Measurements from ENCODE around the gene RNASE4. TPM values are rescaled to one million over a fixed set of nuclear protein-coding genes. Genes with fewer than 3 reads are reported as not detected.
"Not testable (repeated sequence)": the region's sequence is repeated elsewhere in the genome, so short reads cannot be mapped to it uniquely, and the experiment has no call there.

The RNASE4 gene
- polyA plus RNA-seq (2013): 3.6 TPM

DNA sequence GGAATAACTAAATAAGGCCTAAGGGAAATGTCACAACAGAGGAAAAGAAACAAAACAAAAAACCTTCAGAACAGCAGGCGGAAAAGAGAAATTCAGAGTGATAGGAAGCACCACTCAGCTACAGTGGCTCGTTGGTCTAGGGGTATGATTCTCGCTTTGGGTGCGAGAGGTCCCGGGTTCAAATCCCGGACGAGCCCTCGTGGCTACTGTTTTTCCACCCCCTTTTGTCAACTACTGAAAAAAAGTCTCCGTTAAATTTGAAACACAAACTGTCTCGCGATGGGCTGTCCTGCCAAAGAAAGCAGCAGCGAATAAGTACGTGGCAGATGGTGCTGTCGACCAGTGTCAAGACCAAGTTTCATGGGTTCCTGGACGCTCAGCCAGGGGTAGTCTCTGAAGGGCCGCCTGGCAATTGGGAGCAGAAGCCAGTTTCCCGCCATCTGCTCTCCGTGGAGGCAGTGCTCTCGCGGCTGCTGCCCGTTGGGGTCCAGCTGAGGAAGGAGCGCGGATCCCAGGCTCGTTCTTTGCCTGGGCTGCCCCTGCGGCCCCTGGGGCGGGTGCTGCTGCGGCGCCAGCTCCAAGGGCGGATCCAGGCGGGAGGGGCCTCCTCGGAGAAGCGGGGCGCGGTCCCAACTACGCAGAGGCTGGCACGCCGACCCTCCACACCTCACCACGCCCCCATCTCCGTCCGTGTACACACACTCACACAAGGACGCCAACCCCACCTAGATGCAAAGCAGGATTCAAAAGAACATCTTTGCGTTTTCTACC is at the start of gene RNASE4:
Gene RNASE4, plus strand, starts transcription at position 670 of the 771 bp plus-strand sequence. CDS start 14,812 bp downstream, outside the sequence.
- no peaks in the 10 kb centered on the region for H3K27me3 ChIP-seq (replicated peaks in 2 of 5; ENCODE audit: control insufficient read depth in 4 of 5, insufficient read depth in 5 of 5, low read length in 4 of 5)
- H3K36me3 ChIP-seq (ENCODE audit: control insufficient read depth in 4 of 4, insufficient read depth in 4 of 4, low read length in 3 of 4): no peaks in the 10 kb centered on the region
- CTCF ChIA-PET: interaction anchor here (1.0 to 9.0 kb wide), 12 partner anchors 11 to 358 kb away, joined by 3 to 73 read pairs (median 4); no protein-coding TSS in a partner anchor
- peak within 1 kb of the TSS; percentile 74 to 99 (median 89) for H3K4me3 ChIP-seq (ENCODE audit: control insufficient read depth in 1 of 7, extremely low read depth in 1 of 7, insufficient read depth in 4 of 7, low read depth in 2 of 7, low read length in 6 of 7)
- H3K9me3 ChIP-seq (ENCODE audit: control extremely low read depth in 1 of 5, control insufficient read depth in 4 of 5, insufficient read depth in 2 of 5, low read depth in 1 of 5, low read length in 4 of 5): no peaks in the 10 kb centered on the region
- DNase-seq: peak; percentile 79 to 88 (median 83)
- peak within 1 kb of the TSS in 1 of 2 experiments; percentile 84 for H3K27ac ChIP-seq (ENCODE audit: insufficient read depth in 1 of 2, low read depth in 1 of 2, low read length in 2 of 2, poor library complexity in 1 of 2, severe bottlenecking in 2 of 2)
- POLR2A ChIA-PET: no interaction called here
- 0% methylated on average over 39 of the region's 42 CpGs for WGBS (ENCODE audit: insufficient coverage)
- H3K4me1 ChIP-seq (ENCODE audit: control extremely low read depth in 1 of 4, control insufficient read depth in 4 of 4, insufficient read depth in 4 of 4, low read length in 3 of 4): peaks cover 24 to 50% (median 41%) of the 10 kb centered on the region in 4 experiments

- WGBS (ENCODE audit: insufficient coverage): 94% methylated on average over 2 of the region's 2 CpGs
- no peaks in the 10 kb centered on the region for H3K9me3 ChIP-seq (ENCODE audit: control extremely low read depth in 1 of 5, control insufficient read depth in 4 of 5, insufficient read depth in 2 of 5, low read depth in 1 of 5, low read length in 4 of 5)
- no peak within 1 kb of the TSS for H3K27ac ChIP-seq (ENCODE audit: insufficient read depth in 1 of 2, low read depth in 1 of 2, low read length in 2 of 2, poor library complexity in 1 of 2, severe bottlenecking in 2 of 2)
- no peaks in the 10 kb centered on the region for H3K4me1 ChIP-seq (ENCODE audit: control extremely low read depth in 1 of 4, control insufficient read depth in 4 of 4, insufficient read depth in 4 of 4, low read length in 3 of 4)
- no peak for DNase-seq
- no peaks in the 10 kb centered on the region for H3K36me3 ChIP-seq (ENCODE audit: control insufficient read depth in 4 of 4, insufficient read depth in 4 of 4, low read length in 3 of 4)
- ChIA-PET POLR2A (no interaction called here), CTCF (no interaction called here)
- peaks cover 5 to 14% (median 8%) of the 10 kb centered on the region in 5 experiments for H3K27me3 ChIP-seq (replicated peaks in 2 of 5; ENCODE audit: control insufficient read depth in 4 of 5, insufficient read depth in 5 of 5, low read length in 4 of 5)
- no peak within 1 kb of the TSS for H3K4me3 ChIP-seq (ENCODE audit: control insufficient read depth in 1 of 7, extremely low read depth in 1 of 7, insufficient read depth in 4 of 7, low read depth in 2 of 7, low read length in 6 of 7)
Observed at GRCh38 chr14:20641591-20641990, 42.8 kb upstream of the RNASE4 start, which contains the start of gene OR6S1. TSS of gene OR6S1 (minus strand) at chr14:20641691. CDS start at chr14:20641691, 0 bp downstream.

GRCh38 chr14:20642182-20642581 is 42.2 kb upstream of the RNASE4 start:
- Histone ChIP-seq H3K4me1 (ENCODE audit: control extremely low read depth in 1 of 4, control insufficient read depth in 4 of 4, insufficient read depth in 4 of 4, low read length in 3 of 4) (no peaks in the 10 kb centered on the region), H3K27me3 (replicated peaks in 2 of 5; ENCODE audit: control insufficient read depth in 4 of 5, insufficient read depth in 5 of 5, low read length in 4 of 5) (peaks cover 5 to 14% (median 6%) of the 10 kb centered on the region in 5 experiments), H3K27ac (ENCODE audit: insufficient read depth in 1 of 2, low read depth in 1 of 2, low read length in 2 of 2, poor library complexity in 1 of 2, severe bottlenecking in 2 of 2) (no peak overlapping the region), H3K4me3 (ENCODE audit: control insufficient read depth in 1 of 7, extremely low read depth in 1 of 7, insufficient read depth in 4 of 7, low read depth in 2 of 7, low read length in 6 of 7) (no peak overlapping the region), H3K9me3 (ENCODE audit: control extremely low read depth in 1 of 5, control insufficient read depth in 4 of 5, insufficient read depth in 2 of 5, low read depth in 1 of 5, low read length in 4 of 5) (no peaks in the 10 kb centered on the region), H3K36me3 (ENCODE audit: control insufficient read depth in 4 of 4, insufficient read depth in 4 of 4, low read length in 3 of 4) (no peaks in the 10 kb centered on the region)
- POLR2A ChIA-PET: interaction anchor here (0.5 kb wide), 1 partner anchor 16 kb away, joined by 3 read pairs; no protein-coding TSS in a partner anchor
- 98% methylated on average over 5 of the region's 7 CpGs for WGBS (ENCODE audit: insufficient coverage)
- CTCF ChIA-PET: no interaction called here
- DNase-seq: no peak

GRCh38 chr14:20642755-20643154 is 41.6 kb upstream of the RNASE4 start:
- H3K27ac ChIP-seq (ENCODE audit: insufficient read depth in 1 of 2, low read depth in 1 of 2, low read length in 2 of 2, poor library complexity in 1 of 2, severe bottlenecking in 2 of 2); H3K4me3 ChIP-seq (ENCODE audit: control insufficient read depth in 1 of 7, extremely low read depth in 1 of 7, insufficient read depth in 4 of 7, low read depth in 2 of 7, low read length in 6 of 7); H3K9me3 ChIP-seq (ENCODE audit: control extremely low read depth in 1 of 5, control insufficient read depth in 4 of 5, insufficient read depth in 2 of 5, low read depth in 1 of 5, low read length in 4 of 5); CTCF ChIA-PET; POLR2A ChIA-PET; DNase-seq; H3K4me1 ChIP-seq (ENCODE audit: control extremely low read depth in 1 of 4, control insufficient read depth in 4 of 4, insufficient read depth in 4 of 4, low read length in 3 of 4); H3K36me3 ChIP-seq (ENCODE audit: control insufficient read depth in 4 of 4, insufficient read depth in 4 of 4, low read length in 3 of 4): not testable (repeated sequence)
- peaks cover 6 to 14% (median 8%) of the 10 kb centered on the region in 5 experiments for H3K27me3 ChIP-seq (replicated peaks in 2 of 5; ENCODE audit: control insufficient read depth in 4 of 5, insufficient read depth in 5 of 5, low read length in 4 of 5)
- WGBS (ENCODE audit: insufficient coverage): no CpG with 5 or more reads among the region's 3 CpGs

DNA sequence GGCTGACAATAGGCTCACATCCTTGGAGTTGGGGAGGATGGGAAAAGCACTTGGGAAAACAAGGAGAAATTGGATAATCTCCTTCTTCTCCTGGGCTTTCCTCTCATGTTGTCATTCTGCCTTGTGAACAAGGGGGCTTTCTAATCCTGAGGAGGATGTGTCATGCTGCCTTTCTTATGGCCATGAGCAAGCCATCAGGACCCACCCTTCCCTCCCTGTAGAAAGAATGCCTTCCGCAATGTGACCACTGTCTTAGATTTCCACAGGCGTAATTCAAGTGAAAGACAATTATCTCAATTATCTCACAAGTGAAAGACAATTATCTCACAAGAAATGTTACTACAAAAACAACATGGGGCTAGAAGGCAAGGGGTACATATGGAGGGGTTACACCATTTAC is 39.8 kb upstream of the RNASE4 start:
- Histone ChIP-seq H3K27ac (ENCODE audit: insufficient read depth in 1 of 2, low read depth in 1 of 2, low read length in 2 of 2, poor library complexity in 1 of 2, severe bottlenecking in 2 of 2) (no peak overlapping the region), H3K4me3 (ENCODE audit: control insufficient read depth in 1 of 7, extremely low read depth in 1 of 7, insufficient read depth in 4 of 7, low read depth in 2 of 7, low read length in 6 of 7) (no peak overlapping the region), H3K36me3 (ENCODE audit: control insufficient read depth in 4 of 4, insufficient read depth in 4 of 4, low read length in 3 of 4) (no peaks in the 10 kb centered on the region), H3K27me3 (replicated peaks in 2 of 5; ENCODE audit: control insufficient read depth in 4 of 5, insufficient read depth in 5 of 5, low read length in 4 of 5) (peaks cover 6 to 14% (median 6%) of the 10 kb centered on the region in 5 experiments), H3K9me3 (ENCODE audit: control extremely low read depth in 1 of 5, control insufficient read depth in 4 of 5, insufficient read depth in 2 of 5, low read depth in 1 of 5, low read length in 4 of 5) (no peaks in the 10 kb centered on the region), H3K4me1 (ENCODE audit: control extremely low read depth in 1 of 4, control insufficient read depth in 4 of 4, insufficient read depth in 4 of 4, low read length in 3 of 4) (no peaks in the 10 kb centered on the region)
- no CpG with 5 or more reads among the region's 2 CpGs for WGBS (ENCODE audit: insufficient coverage)
- ChIA-PET CTCF (no interaction called here), POLR2A (no interaction called here)
- no peak for DNase-seq

GRCh38 chr14:20645481-20645880 is 38.9 kb upstream of the RNASE4 start:
- WGBS (ENCODE audit: insufficient coverage): no CpG with 5 or more reads among the region's 1 CpG
- no peaks in the 10 kb centered on the region for H3K9me3 ChIP-seq (ENCODE audit: control extremely low read depth in 1 of 5, control insufficient read depth in 4 of 5, insufficient read depth in 2 of 5, low read depth in 1 of 5, low read length in 4 of 5)
- peaks cover 6 to 14% (median 6%) of the 10 kb centered on the region in 5 experiments for H3K27me3 ChIP-seq (replicated peaks in 2 of 5; ENCODE audit: control insufficient read depth in 4 of 5, insufficient read depth in 5 of 5, low read length in 4 of 5)
- POLR2A ChIA-PET: no interaction called here
- H3K36me3 ChIP-seq (ENCODE audit: control insufficient read depth in 4 of 4, insufficient read depth in 4 of 4, low read length in 3 of 4): no peaks in the 10 kb centered on the region
- no peaks in the 10 kb centered on the region for H3K4me1 ChIP-seq (ENCODE audit: control extremely low read depth in 1 of 4, control insufficient read depth in 4 of 4, insufficient read depth in 4 of 4, low read length in 3 of 4)
- CTCF ChIA-PET: interaction anchor here (0.8 to 1.1 kb wide), 2 partner anchors 11 to 19 kb away, joined by 3 read pairs; no protein-coding TSS in a partner anchor
- H3K4me3 ChIP-seq (ENCODE audit: control insufficient read depth in 1 of 7, extremely low read depth in 1 of 7, insufficient read depth in 4 of 7, low read depth in 2 of 7, low read length in 6 of 7): no peak overlapping the region
- H3K27ac ChIP-seq (ENCODE audit: insufficient read depth in 1 of 2, low read depth in 1 of 2, low read length in 2 of 2, poor library complexity in 1 of 2, severe bottlenecking in 2 of 2): no peak overlapping the region
- DNase-seq: no peak
